Measurements from ENCODE around the gene UXS1.

UXS1 gene

DNA sequence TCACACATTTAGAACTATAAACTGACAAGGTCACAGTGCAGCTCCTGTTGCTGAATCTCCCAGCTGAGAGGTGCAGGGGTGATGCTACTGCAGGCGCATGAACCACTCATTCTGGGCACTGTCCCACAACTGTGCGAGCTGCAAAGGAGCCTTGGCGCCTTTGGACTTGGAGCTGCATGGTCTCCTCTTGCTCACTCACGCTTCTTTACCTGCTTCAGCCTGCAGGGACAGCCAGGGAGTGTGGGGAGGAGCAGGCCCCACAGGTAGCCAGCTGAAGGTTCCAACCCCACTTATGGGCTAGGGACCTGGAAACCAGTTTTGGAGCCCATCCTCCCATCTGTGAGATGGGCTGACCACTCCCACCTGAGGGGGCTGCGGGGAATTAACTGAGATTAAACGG lies 75.0 kb downstream of the UXS1 start:
- TF ChIP-seq, protein P1, sequence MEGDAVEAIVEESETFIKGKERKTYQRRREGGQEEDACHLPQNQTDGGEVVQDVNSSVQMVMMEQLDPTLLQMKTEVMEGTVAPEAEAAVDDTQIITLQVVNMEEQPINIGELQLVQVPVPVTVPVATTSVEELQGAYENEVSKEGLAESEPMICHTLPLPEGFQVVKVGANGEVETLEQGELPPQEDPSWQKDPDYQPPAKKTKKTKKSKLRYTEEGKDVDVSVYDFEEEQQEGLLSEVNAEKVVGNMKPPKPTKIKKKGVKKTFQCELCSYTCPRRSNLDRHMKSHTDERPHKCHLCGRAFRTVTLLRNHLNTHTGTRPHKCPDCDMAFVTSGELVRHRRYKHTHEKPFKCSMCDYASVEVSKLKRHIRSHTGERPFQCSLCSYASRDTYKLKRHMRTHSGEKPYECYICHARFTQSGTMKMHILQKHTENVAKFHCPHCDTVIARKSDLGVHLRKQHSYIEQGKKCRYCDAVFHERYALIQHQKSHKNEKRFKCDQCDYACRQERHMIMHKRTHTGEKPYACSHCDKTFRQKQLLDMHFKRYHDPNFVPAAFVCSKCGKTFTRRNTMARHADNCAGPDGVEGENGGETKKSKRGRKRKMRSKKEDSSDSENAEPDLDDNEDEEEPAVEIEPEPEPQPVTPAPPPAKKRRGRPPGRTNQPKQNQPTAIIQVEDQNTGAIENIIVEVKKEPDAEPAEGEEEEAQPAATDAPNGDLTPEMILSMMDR (IDR thresholded peaks at IDR 0.05; ENCODE audit: control insufficient read depth, insufficient read depth, low read depth, low read length, missing control alignments), result no peak
- no peak for DNase-seq (ENCODE audit: low read depth)
- no peak overlapping the region for H3K4me3 ChIP-seq (ENCODE audit: control insufficient read depth, low read depth, low read length)

DNA sequence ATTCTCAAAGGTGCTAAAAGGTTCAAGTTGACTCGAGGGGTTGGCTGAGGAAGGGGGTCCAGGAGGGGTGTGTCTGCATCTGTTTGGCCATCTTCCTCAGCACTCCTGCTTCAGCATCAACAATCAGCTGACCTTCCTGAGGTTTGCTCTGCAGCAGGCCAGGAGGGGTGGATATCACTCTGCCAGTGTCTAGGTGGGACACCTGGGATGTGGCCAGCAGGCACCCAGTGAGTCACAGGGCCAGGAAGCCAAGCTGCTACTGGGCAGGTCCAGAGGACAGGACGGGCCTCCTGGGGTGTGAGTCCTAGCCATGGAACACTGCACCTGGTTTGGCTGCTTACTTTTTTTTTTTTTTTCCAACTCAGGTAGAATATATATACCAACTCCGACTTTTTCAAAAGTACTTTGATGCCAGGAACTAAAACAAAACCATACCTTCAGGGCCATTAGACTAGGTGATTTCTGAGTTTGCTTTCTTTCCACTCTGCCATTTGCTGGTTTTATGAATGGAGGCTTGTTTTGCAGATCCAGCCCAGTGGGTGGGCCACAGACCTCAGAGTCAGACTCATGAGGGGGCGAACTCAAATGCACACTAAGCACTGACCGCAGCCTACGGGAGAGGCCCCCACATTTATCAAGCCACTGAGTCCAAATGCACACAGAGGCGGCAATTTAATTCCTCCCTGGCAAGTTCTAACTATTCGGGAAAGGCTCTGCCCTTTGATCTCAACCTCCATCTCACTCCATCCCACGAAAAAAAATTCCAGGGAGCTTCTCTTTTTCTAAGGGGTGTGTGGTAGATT lies 76.0 kb downstream of the UXS1 start:
- TF ChIP-seq, protein P1 (IDR thresholded peaks at IDR 0.05; ENCODE audit: control insufficient read depth, insufficient read depth, low read depth, low read length, missing control alignments), result no peak
- no peak overlapping the region for H3K4me3 ChIP-seq (ENCODE audit: control insufficient read depth, low read depth, low read length)
- no peak for DNase-seq (ENCODE audit: low read depth)

DNA sequence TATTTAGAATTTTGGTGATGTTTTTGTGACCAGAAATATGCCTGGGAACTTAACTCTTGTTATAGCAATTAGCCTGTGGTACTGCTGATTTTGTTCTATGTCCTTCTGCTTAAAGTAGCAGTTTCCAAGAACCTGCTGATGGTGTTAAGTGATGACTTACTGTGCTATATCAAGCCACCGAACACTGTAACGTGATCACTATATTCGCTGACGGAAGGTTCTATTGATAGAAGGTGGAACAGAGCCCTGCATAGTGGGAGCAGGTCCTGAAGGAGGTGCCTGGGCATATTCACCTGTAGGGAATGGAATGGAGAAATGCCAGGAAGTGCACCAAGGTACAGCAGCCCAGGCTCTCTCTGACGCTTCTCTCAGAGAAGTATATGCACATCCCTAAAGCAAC lies 76.8 kb downstream of the UXS1 start:
- TF ChIP-seq, protein P1 (IDR thresholded peaks at IDR 0.05; ENCODE audit: control insufficient read depth, insufficient read depth, low read depth, low read length, missing control alignments), result no peak
- H3K4me3 ChIP-seq (ENCODE audit: control insufficient read depth, low read depth, low read length), result no peak overlapping the region
- DNase-seq (ENCODE audit: low read depth), result no peak

DNA sequence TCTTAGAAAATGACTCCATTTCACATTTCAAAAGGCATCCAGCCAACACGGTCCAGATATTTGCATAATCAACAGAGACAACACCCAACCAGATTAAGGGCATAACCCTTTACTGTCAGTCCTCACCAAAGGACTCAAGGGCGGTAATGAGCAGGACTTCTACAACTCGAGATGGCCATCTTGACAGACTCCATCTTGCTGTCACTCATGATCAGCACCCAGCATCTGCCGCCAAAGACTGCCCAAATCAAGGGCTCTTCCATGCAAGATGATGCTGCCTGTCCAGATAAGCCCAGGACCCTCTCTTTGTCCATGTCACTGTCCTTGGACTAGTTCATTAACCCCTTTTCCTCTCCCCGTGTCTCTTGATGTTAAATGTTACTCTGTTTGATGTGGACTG lies 77.9 kb downstream of the UXS1 start:
- DNase-seq (ENCODE audit: low read depth), result no peak
- TF ChIP-seq, protein P1 (IDR thresholded peaks at IDR 0.05; ENCODE audit: control insufficient read depth, insufficient read depth, low read depth, low read length, missing control alignments), result no peak
- no peak overlapping the region for H3K4me3 ChIP-seq (ENCODE audit: control insufficient read depth, low read depth, low read length)

DNA sequence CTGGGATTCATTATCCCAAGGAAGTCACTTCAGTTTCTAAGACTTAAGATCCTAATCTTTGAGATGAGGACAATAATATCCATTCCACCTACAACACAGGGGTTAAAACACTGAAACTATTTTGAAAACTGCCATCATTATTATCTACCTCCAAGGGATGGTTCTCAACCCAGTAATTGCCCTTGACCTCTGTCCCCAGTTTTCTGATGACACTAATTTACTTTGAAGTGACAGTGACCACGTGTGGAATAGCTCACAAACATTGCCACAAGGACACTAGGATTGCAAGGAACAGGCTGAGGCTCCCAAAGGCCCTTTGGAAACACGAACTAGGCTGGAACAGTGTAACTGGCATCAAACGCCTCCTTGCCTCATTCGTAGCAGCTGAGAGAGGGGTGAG lies 78.4 kb downstream of the UXS1 start:
- no peak for DNase-seq (ENCODE audit: low read depth)
- no peak overlapping the region for H3K4me3 ChIP-seq (ENCODE audit: control insufficient read depth, low read depth, low read length)
- TF ChIP-seq, protein P1 (IDR thresholded peaks at IDR 0.05; ENCODE audit: control insufficient read depth, insufficient read depth, low read depth, low read length, missing control alignments), result no peak

DNA sequence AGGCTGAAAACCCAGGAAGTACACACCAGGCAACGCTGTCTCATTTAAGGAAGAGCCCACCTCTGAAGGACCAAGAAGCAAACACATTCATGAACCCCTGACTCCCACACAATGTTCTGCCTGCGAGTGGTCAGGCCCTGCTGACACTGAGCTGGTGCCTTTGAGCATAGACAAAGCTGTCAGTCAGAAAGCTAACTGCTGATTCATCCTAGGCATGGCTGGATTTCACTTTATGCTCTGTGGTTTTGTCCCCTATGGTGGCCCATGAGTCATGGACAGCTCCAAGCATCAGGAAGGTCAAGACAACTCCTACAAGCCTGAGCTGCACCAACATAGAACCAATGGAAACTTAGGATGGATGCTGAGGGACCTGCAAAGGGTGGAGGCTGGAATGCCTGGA lies 78.9 kb downstream of the UXS1 start:
- DNase-seq (ENCODE audit: low read depth), result peak; percentile 35
- TF ChIP-seq, protein P1 (IDR thresholded peaks at IDR 0.05; ENCODE audit: control insufficient read depth, insufficient read depth, low read depth, low read length, missing control alignments), result no peak
- H3K4me3 ChIP-seq (ENCODE audit: control insufficient read depth, low read depth, low read length), result no peak overlapping the region
